PC-9 (cell line): ENCODE measurements around the gene SBSN. TPM values are rescaled to one million over a fixed set of nuclear protein-coding genes. Genes with fewer than 3 reads are reported as not detected.

Source experiments
- BruUV-seq: library from RNA; stranded (reverse); fragments of 400-500 nt; replicated peaks from 2 replicates; lab custom pipeline; 2021; lab: Mats Ljungman, UMichigan
- CTCF ChIA-PET: fragments of 300-600 bp; sonication (Branson Sonifier 250); formaldehyde crosslinking; loops from one replicate; lab custom pipeline; 2022; ENCODE audit warnings: antibody characterized with exemption; lab: Charles Lee
- POLR2A ChIA-PET: fragments of 300-600 bp; sonication (Branson Sonifier 250); formaldehyde crosslinking; loops from one replicate; lab custom pipeline; 2022; ENCODE audit warnings: antibody characterized with exemption; ENCODE audit not compliant: unreplicated experiment; lab: Charles Lee
- DNase-seq, 2 experiments: peaks; one replicate each; pipeline versions ENCODE4 v3.0.0 to v3.0.0-alpha.2; 2015 to 2022; ENCODE audit warnings: mixed read lengths in 1 of 2
- H2AFZ ChIP-seq: fragments of 200-600 bp; sonication (generic); 2 replicates; pipeline ENCODE4 v1.8.1; 2017; ENCODE audit warnings: antibody characterized with exemption
- H3F3A ChIP-seq: fragments of 200-600 bp; sonication (generic); 2 replicates; pipeline ENCODE4 v1.8.1; 2017; ENCODE audit warnings: antibody characterized with exemption, mild to moderate bottlenecking, low read depth; ENCODE audit not compliant: insufficient read depth
- H3K27ac ChIP-seq: fragments of 200-600 bp; sonication (generic); 2 replicates; pipeline ENCODE4 v1.6.1; 2016; ENCODE audit warnings: mixed run types
- H3K27me3 ChIP-seq: fragments of 200-600 bp; sonication (generic); 2 replicates; pipeline ENCODE4 v1.6.1; 2016; ENCODE audit warnings: low read depth, mixed run types; ENCODE audit not compliant: insufficient read depth
- H3K36me3 ChIP-seq: fragments of 200-600 bp; sonication (generic); 2 replicates; pipeline ENCODE4 v1.6.1; 2016; ENCODE audit warnings: low read depth, mixed run types
- H3K4me1 ChIP-seq: fragments of 200-600 bp; sonication (generic); replicated peaks from 2 replicates; pipeline ENCODE4 v1.6.1; 2016; ENCODE audit warnings: mixed run types; ENCODE audit not compliant: insufficient read depth
- H3K4me2 ChIP-seq: fragments of 200-600 bp; sonication (generic); 2 replicates; pipeline ENCODE4 v1.6.1; 2017; ENCODE audit warnings: mixed run types
- H3K4me3 ChIP-seq: fragments of 200-600 bp; sonication (generic); 2 replicates; pipeline ENCODE4 v1.6.1; 2016; ENCODE audit warnings: mixed run types
- H3K79me2 ChIP-seq: fragments of 200-600 bp; sonication (generic); 2 replicates; pipeline ENCODE4 v1.6.1; 2017; ENCODE audit warnings: low read depth, mixed run types
- H3K9me2 ChIP-seq: fragments of 200-600 bp; sonication (generic); 2 replicates; pipeline ENCODE4 v1.8.1; 2017; ENCODE audit warnings: mild to moderate bottlenecking; ENCODE audit not compliant: insufficient read depth
- H3K9me3 ChIP-seq: fragments of 200-600 bp; sonication (generic); 2 replicates; pipeline ENCODE4 v1.8.1; 2016; ENCODE audit warnings: low read depth; ENCODE audit not compliant: insufficient read depth
- H4K20me1 ChIP-seq: fragments of 200-600 bp; sonication (generic); 2 replicates; pipeline ENCODE4 v1.8.1; 2017; ENCODE audit not compliant: insufficient read depth
- EZH2 ChIP-seq: fragments of 200-600 bp; sonication (generic); IDR thresholded peaks from 2 replicates; pipeline ENCODE4 v1.8.0; 2017; ENCODE audit warnings: antibody characterized with exemption, low read depth
- intact Hi-C: fragments of 100-400 bp; cut with micrococcal nuclease; formaldehyde crosslinking; loops from one replicate; pipeline ENCODE4 v1.10.0; 2022; ENCODE audit not compliant: unreplicated experiment
- total RNA-seq: library from RNA; stranded (reverse); gene quantifications from 2 replicates; pipeline ENCODE4 v1.2.3, GENCODE V29; 2021
- TF ChIP-seq, protein P1 (sequence below): fragments of 200-600 bp; sonication (generic); conservative IDR thresholded peaks from 2 replicates; pipeline ENCODE4 v1.6.1; 2017; ENCODE audit warnings: mixed run types, antibody characterized with exemption, mild to moderate bottlenecking, moderate library complexity

SBSN gene
- total RNA-seq, 1 experiment from 2014 or later, result 0.76 TPM

DNA sequence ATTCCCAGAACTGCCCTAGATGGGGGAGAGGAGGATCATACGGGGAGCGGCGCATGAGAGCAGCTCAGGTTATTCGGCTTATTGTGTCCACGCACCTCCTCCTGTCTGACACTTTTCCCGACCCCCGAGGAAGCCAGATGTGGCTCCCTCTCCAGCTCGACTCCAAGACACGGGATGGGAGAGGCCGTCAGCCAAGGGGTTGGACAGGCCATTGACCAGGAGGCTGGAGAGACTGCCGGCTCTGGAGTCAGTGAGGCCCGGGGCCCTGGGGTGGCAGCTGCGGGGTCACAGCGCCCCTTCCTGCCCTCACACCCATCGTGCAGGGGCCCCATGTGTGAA, 17.5 kb downstream of the SBSN start:
- ChIA-PET CTCF (interaction anchor here (0.6 to 2.3 kb wide), 6 partner anchors 21 to 220 kb away, joined by 3 to 10 read pairs (median 4); partner anchors contain the start of gene COX6B1), POLR2A (interaction anchor here (0.5 to 0.7 kb wide), 7 partner anchors 13 to 308 kb away, joined by 3 to 7 read pairs (median 4); partner anchors contain the start of gene LIN37)
- peak overlapping the region; percentile 77; the same call in 1 of the 2 replicates for H3K4me3 ChIP-seq
- no peak for TF ChIP-seq EZH2
- TF ChIP-seq, protein P1, sequence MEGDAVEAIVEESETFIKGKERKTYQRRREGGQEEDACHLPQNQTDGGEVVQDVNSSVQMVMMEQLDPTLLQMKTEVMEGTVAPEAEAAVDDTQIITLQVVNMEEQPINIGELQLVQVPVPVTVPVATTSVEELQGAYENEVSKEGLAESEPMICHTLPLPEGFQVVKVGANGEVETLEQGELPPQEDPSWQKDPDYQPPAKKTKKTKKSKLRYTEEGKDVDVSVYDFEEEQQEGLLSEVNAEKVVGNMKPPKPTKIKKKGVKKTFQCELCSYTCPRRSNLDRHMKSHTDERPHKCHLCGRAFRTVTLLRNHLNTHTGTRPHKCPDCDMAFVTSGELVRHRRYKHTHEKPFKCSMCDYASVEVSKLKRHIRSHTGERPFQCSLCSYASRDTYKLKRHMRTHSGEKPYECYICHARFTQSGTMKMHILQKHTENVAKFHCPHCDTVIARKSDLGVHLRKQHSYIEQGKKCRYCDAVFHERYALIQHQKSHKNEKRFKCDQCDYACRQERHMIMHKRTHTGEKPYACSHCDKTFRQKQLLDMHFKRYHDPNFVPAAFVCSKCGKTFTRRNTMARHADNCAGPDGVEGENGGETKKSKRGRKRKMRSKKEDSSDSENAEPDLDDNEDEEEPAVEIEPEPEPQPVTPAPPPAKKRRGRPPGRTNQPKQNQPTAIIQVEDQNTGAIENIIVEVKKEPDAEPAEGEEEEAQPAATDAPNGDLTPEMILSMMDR, result peak; percentile 24; the same call in 1 of the 2 replicates
- peaks cover 4% of the 10 kb centered on the region; the same call in 1 of the 2 replicates for H4K20me1 ChIP-seq
- no peak overlapping the region for H3K27ac ChIP-seq
- no TSS peak for BruUV-seq
- intact Hi-C loops, result loop anchor here (1.0 to 5.0 kb wide), 4 partner anchors 35 to 207 kb away; partner anchors contain the start of gene TMEM147
- peak overlapping the region; percentile 94 for H3K4me2 ChIP-seq
- H3K9me3 ChIP-seq, result no peaks in the 10 kb centered on the region
- peaks cover 24% of the 10 kb centered on the region for H3K4me1 ChIP-seq
- no peaks in the 10 kb centered on the region for H3K9me2 ChIP-seq
- peak overlapping the region; percentile 47; the same call in 1 of the 2 replicates for H2AFZ ChIP-seq
- DNase-seq, result no peak
- H3F3A ChIP-seq, result peaks cover 9% of the 10 kb centered on the region; the same call in 1 of the 2 replicates
- peaks cover 2% of the 10 kb centered on the region; the same call in 1 of the 2 replicates for H3K36me3 ChIP-seq
- no peaks in the 10 kb centered on the region for H3K27me3 ChIP-seq
- H3K79me2 ChIP-seq, result peaks cover 19% of the 10 kb centered on the region

DNA sequence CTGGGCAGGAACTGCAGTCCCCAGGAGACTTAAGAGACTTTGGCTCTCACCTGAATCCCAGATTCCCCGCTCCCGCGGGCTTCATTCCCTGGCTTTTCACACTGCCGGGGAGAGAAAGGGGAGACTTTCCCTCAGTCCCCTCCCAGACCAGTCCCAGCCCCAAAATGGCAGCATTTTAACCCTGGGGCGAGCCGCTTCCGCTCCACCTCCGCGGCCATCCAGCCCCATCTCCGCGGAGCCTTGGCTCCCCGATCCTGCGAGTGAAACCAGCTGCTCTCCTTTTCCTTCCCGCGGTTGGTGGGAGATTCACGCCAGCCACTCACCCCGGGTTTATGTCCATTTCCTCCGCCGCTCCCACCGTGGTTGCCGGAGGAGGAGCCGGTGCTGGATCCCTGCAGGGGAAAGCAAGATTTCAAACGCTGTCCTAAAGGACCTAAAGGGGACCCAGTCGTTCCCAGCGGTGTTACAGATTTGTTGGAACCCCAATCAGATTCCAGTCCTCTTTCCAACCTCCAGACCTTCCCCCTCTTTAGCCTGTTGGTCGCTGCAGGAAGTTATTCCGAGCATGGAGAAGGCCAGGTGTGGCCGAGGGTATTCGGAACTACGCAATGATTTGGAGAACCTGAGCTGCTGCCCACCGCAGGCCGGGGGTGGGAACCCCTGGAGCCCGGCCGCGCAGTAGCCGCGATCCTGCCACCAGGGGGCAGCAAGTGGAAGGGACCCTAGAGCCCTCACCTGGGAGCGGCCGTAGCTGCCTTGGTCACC, 18.1 kb downstream of the SBSN start:
- POLR2A ChIA-PET, result interaction anchor here (0.5 to 0.7 kb wide), 7 partner anchors 13 to 307 kb away, joined by 3 to 7 read pairs (median 4); partner anchors contain the start of gene LIN37
- Histone ChIP-seq H3K9me3 (no peaks in the 10 kb centered on the region), H3K27me3 (no peaks in the 10 kb centered on the region), H3K4me3 (peak overlapping the region; percentile 77), H3K4me1 (peaks cover 24% of the 10 kb centered on the region), H4K20me1 (peaks cover 4% of the 10 kb centered on the region; the same call in 1 of the 2 replicates), H2AFZ (peak overlapping the region; percentile 86), H3K36me3 (peaks cover 8% of the 10 kb centered on the region; the same call in 1 of the 2 replicates), H3K27ac (peak overlapping the region; percentile 90), H3F3A (peaks cover 9% of the 10 kb centered on the region; the same call in 1 of the 2 replicates), H3K79me2 (peaks cover 19% of the 10 kb centered on the region), H3K9me2 (no peaks in the 10 kb centered on the region), H3K4me2 (peak overlapping the region; percentile 94)
- TF ChIP-seq EZH2, result no peak
- TF ChIP-seq, protein P1, result peak; percentile 97
- CTCF ChIA-PET, result interaction anchor here (0.6 to 2.3 kb wide), 6 partner anchors 22 to 219 kb away, joined by 3 to 10 read pairs (median 4); partner anchors contain the start of gene COX6B1
- TSS peak; percentile 77 for BruUV-seq
- intact Hi-C loops, result loop anchor here (1.0 to 5.0 kb wide), 4 partner anchors 35 to 207 kb away; partner anchors contain the start of gene TMEM147
- DNase-seq, result peak; percentile 81 to 95

DNA sequence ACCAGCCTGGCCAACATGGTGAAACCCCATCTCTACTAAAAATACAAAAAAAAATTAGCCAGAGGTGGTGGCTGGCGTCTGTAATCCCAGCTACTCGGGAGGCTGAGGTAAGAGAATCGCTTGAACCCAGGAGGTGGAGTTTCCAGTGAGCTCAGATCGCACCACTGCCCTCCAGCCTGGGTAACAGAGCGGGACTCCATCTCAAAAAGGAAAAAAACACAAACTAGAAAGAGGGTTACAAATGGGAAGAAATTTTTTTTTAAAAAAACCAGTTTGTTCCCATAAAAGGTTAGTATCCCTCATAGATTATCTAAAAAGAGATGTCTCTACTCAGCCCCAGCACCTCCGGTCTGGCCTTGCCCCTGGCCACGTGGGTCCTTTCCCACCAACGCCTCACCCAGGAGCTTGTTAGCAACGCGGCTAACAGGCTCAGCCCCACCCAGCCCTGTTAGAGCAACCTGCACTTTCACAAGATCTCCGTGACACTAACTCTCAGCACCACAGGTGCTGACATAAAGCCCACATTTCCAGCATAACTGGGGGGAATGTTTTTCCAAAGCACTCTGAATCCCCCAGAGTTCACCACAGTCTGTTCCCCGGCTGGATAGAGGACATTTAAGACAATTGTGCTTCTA, 19.0 kb downstream of the SBSN start:
- Histone ChIP-seq H3K4me1 (peaks cover 22% of the 10 kb centered on the region), H3K4me2 (peak overlapping the region; percentile 94), H3K79me2 (peaks cover 19% of the 10 kb centered on the region), H3K27ac (peak overlapping the region; percentile 90), H3K4me3 (peak overlapping the region; percentile 77), H3K36me3 (peaks cover 8% of the 10 kb centered on the region; the same call in 1 of the 2 replicates), H3F3A (peaks cover 9% of the 10 kb centered on the region; the same call in 1 of the 2 replicates), H3K9me2 (no peaks in the 10 kb centered on the region), H3K9me3 (no peaks in the 10 kb centered on the region), H2AFZ (peak overlapping the region; percentile 86), H4K20me1 (peaks cover 4% of the 10 kb centered on the region; the same call in 1 of the 2 replicates), H3K27me3 (no peaks in the 10 kb centered on the region)
- ChIA-PET POLR2A (interaction anchor here (0.5 to 0.6 kb wide), 2 partner anchors 61 to 239 kb away, joined by 3 to 8 read pairs; partner anchors contain the start of gene LIN37), CTCF (interaction anchor here (0.6 to 2.3 kb wide), 3 partner anchors 14 to 39 kb away, joined by 3 to 10 read pairs (median 3); no protein-coding TSS in a partner anchor)
- peak; percentile 69 to 70 for DNase-seq
- no TSS peak for BruUV-seq
- TF ChIP-seq, protein P1, result no peak; the same call in 1 of the 2 replicates
- TF ChIP-seq EZH2, result no peak
- intact Hi-C loops, result no loop called here
